Activated T-helper 17 cell treated with anti-CD3 and anti-CD28 coated beads, Interleukin-2, amount 50 U/mL, for 72 hours (primary cell): ENCODE results near the gene MSI2. TPM values are rescaled to one million over a fixed set of nuclear protein-coding genes. Genes with fewer than 3 reads are reported as not detected.
A peak's percentile ranks its signal among the peaks of the same experiment; 100 is the strongest.

Experiments used
- ATAC-seq: fragments of 150-1000 bp; cut with Tn5 transposase; replicated peaks from 2 replicates; pipeline ENCODE4 v1.10.0; 2021; ENCODE audit warnings: mild to moderate bottlenecking, moderate library complexity
- H3K27ac Mint-ChIP-seq: one replicate; pipeline ENCODE4 v1.8.0; 2022; ENCODE audit warnings: mixed read lengths
- H3K27me3 Mint-ChIP-seq: one replicate; pipeline ENCODE4 v1.8.0; 2022; ENCODE audit warnings: mixed read lengths
- H3K36me3 Mint-ChIP-seq: one replicate; pipeline ENCODE4 v1.8.0; 2022; ENCODE audit warnings: low read depth, mild to moderate bottlenecking, mixed read lengths
- H3K4me1 Mint-ChIP-seq: one replicate; pipeline ENCODE4 v1.8.0; 2022; ENCODE audit warnings: mixed read lengths
- H3K4me3 Mint-ChIP-seq: one replicate; pipeline ENCODE4 v1.8.0; 2022; ENCODE audit warnings: mild to moderate bottlenecking, mixed read lengths
- H3K9me3 Mint-ChIP-seq: one replicate; pipeline ENCODE4 v1.8.0; 2022; ENCODE audit warnings: mixed read lengths
- total RNA-seq, 2 donors: library from RNA; stranded (reverse); gene quantifications; one replicate each; pipeline ENCODE4 v1.2.3, GENCODE V29; 2022

The MSI2 gene
- total RNA-seq, 2 donors from 2014 or later = 96.3 to 128 TPM

DNA sequence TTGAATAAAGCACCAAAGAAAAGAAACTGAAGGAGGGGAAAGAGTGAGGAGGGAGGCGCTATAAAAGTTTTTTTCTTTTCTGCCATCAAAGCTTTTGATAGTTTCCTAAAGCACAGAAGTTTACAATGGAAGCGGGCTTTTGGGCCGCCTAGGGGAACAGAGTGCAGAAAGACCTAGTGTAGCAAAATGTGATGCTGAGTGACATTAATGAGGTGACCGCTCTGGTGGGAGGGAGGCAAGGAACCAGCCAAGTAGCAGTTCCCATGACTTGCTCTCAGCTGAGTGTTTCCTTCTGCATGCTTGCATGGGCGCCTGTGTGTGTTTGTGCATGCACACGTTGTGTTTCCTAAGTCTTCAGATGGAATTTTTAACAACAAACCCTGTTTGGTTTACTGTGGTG is 15.5 kb downstream of the MSI2 start:
- Mint-ChIP-seq H3K4me3 (no peak overlapping the region), H3K27ac (no peak overlapping the region), H3K36me3 (peaks cover 94% of the 10 kb centered on the region), H3K9me3 (no peaks in the 10 kb centered on the region), H3K4me1 (peaks cover 51% of the 10 kb centered on the region), H3K27me3 (no peaks in the 10 kb centered on the region)
- no peak for ATAC-seq

GRCh38 chr17:57273490-57273889 is 17.2 kb downstream of the MSI2 start:
- peaks cover 93% of the 10 kb centered on the region for H3K36me3 Mint-ChIP-seq
- no peak overlapping the region for H3K4me3 Mint-ChIP-seq
- no peaks in the 10 kb centered on the region for H3K27me3 Mint-ChIP-seq
- H3K4me1 Mint-ChIP-seq = peaks cover 57% of the 10 kb centered on the region
- no peak for ATAC-seq
- H3K9me3 Mint-ChIP-seq = no peaks in the 10 kb centered on the region
- H3K27ac Mint-ChIP-seq = no peak overlapping the region

DNA sequence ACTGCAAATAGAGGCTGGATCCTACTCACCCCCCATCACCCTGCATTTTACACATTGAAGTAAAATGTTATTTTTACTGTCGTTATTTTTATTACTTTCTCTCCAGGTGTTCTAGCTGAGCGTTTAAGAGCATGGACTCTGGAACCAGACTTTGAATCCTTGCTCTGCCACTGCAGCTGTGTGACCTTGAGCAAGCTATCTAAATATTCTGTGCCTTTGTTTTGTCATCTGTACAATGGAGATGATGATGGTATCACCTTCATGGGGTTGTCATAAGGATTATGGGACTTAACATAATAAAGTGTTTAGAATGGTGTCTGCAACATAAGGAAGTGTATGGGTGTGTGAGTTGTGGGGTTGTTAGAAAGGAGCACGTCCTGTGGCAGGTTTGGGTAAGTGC is 17.8 kb downstream of the MSI2 start:
- peaks cover 93% of the 10 kb centered on the region for H3K36me3 Mint-ChIP-seq

DNA sequence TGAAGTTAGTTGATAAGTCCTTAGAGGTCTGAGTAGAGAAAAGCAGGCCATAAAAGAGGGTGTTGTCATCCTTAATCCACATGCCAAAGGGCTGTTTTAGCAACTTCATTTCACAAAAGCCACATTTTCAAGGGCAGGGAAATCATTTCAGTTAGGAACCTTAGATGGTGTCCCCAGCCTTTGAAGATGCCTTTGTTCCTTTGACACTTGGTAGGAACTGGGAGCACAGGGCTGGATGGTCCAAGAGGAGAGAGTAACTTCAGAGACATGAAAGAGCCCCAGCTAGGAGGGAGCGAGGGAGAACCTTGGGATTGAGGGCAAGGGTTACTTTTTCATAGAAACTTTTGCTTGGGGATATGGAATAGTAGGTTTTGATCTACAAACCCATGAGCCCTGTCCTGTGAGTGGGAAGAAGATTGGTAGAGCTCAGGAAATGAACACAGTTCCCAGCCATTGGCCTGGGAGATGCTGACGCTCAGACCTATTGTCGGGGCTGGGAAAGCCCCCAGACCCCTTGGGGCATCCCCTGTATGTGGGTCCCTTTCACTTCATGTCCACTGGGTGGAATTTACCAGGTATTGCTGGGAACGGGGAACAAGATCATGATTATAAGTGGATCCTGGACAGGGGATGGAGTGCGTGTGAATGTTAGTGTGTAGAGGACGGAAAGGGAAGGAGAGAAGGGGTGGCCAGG is 18.9 kb downstream of the MSI2 start:
- Mint-ChIP-seq H3K36me3 (peaks cover 93% of the 10 kb centered on the region), H3K27me3 (no peaks in the 10 kb centered on the region), H3K9me3 (no peaks in the 10 kb centered on the region), H3K4me3 (peak overlapping the region; percentile 80), H3K4me1 (peaks cover 61% of the 10 kb centered on the region), H3K27ac (peak overlapping the region; percentile 49)
- no peak for ATAC-seq

More for the DNA sequence above, 17.8 kb downstream of the MSI2 start:
- H3K4me1 Mint-ChIP-seq = peaks cover 58% of the 10 kb centered on the region
- H3K27me3 Mint-ChIP-seq = no peaks in the 10 kb centered on the region
- no peak overlapping the region for H3K4me3 Mint-ChIP-seq
- ATAC-seq = no peak
- H3K9me3 Mint-ChIP-seq = no peaks in the 10 kb centered on the region
- peak overlapping the region; percentile 49 for H3K27ac Mint-ChIP-seq

DNA sequence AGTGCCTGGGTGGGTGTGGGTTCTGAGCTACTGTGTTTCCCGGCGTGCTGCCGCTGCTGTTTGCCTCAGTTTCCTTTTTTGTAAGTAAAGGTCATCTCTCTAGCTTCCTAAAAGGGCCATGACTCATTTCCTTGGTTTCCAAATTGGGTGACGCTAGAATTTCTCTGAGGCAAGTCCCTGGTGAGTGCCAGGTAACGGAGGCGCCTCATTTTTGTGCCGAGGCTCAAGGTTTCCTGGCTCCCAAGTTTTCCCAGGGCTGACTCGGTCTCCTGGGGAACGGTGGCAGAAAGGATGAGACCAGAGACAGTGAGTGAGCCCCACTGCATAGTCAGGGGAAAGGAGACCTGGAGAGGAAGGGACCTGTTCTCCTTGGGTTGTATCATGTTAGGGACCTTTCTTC is 20.3 kb downstream of the MSI2 start:
- no peaks in the 10 kb centered on the region for H3K27me3 Mint-ChIP-seq
- peaks cover 92% of the 10 kb centered on the region for H3K36me3 Mint-ChIP-seq
- peak overlapping the region; percentile 49 for H3K27ac Mint-ChIP-seq
- no peaks in the 10 kb centered on the region for H3K9me3 Mint-ChIP-seq
- H3K4me1 Mint-ChIP-seq = peaks cover 63% of the 10 kb centered on the region
- ATAC-seq = peak; percentile 48
- H3K4me3 Mint-ChIP-seq = peak overlapping the region; percentile 80

DNA sequence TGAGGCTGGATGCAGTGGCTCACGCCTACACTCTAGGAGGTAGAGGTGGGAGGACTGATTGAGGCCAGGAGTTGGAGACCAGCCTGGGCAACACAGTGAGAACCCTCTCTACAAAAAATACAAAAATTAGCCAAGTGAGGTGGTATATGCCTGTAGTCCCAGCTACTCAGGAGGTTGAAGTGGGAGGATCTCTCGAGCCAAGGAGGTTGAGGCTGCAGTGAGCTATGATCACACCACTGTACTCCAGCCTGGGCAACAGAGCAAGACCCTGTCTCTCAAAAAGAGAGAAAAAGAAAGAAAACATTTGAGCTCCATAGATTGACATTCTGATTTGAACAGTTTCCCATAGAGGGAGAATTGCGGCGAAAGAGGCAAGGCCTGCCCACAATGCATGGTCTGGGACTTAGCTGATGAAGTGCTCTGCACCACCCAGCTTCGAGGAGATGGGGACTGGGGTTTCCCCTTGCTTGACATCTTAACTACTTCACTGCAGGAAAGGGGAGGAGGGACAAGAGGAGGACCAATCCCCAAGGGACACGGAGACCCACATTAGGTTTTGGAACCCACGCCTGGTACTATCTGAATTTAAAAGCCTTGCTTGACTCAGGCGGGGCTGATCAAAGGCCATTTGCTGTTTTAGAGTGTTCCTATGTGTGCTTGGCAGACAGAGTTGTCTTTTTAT is 21.7 kb downstream of the MSI2 start:
- no peaks in the 10 kb centered on the region for H3K27me3 Mint-ChIP-seq
- H3K27ac Mint-ChIP-seq = peak overlapping the region; percentile 2
- H3K36me3 Mint-ChIP-seq = peaks cover 88% of the 10 kb centered on the region
- peaks cover 70% of the 10 kb centered on the region for H3K4me1 Mint-ChIP-seq
- H3K9me3 Mint-ChIP-seq = no peaks in the 10 kb centered on the region
- peak; percentile 87 for ATAC-seq
- H3K4me3 Mint-ChIP-seq = peak overlapping the region; percentile 80

DNA sequence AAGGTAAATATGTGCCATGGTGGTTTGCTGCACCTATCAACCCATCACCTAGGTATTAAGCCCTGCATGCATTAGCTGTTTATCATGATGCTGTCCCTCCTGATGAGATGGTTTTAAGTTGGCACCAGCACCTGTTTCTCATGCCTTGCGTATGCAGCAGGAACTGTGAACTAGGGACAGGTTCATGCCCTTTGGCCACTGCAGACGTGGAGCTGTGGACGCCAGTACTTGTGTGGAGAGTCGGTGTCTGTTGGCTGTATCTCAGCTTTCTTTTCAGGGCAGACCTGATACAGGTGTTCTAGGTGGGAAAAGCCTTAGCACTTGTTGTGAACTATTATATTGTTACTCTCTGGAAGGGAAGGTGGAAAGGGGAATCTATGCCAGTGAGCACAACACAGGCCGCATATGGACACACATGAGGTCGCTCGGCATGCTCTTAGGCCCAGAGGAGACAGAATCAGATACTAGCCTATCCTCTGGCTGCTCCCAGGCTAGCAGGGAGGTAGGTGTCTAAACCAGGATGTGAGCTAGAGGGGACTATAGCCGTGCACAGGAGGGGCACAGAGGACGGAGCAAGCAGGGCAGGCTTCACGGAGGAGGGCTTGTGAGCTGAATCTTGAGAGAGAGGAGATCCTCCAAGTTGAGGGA is 22.5 kb downstream of the MSI2 start:
- H3K27ac Mint-ChIP-seq = peak overlapping the region; percentile 2
- peak overlapping the region; percentile 80 for H3K4me3 Mint-ChIP-seq
- peaks cover 92% of the 10 kb centered on the region for H3K36me3 Mint-ChIP-seq
- ATAC-seq = no peak
- H3K4me1 Mint-ChIP-seq = peaks cover 76% of the 10 kb centered on the region
- H3K27me3 Mint-ChIP-seq = no peaks in the 10 kb centered on the region
- no peaks in the 10 kb centered on the region for H3K9me3 Mint-ChIP-seq

DNA sequence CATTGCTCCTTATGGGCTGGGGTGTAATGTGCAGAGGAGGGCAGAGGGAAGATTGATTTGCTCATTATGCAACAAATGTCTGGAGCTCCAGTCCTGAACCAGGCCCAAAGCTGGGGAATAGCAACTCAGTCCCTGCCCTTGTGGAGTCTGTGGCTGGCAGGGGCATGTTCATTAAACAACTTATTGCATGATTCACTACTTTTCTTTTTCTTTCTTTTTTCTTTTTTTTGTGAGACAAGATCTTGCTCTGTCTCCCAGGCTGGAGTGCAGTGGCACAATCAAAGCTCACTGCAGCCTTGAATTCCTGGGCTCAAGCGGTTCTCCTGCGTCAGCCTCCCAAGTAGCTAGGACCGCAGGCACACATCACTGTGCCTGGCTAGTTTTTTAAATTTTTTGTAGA is 23.1 kb downstream of the MSI2 start:
- H3K4me1 Mint-ChIP-seq = peaks cover 79% of the 10 kb centered on the region
- no peak overlapping the region for H3K4me3 Mint-ChIP-seq
- peak overlapping the region; percentile 61 for H3K27ac Mint-ChIP-seq
- no peaks in the 10 kb centered on the region for H3K9me3 Mint-ChIP-seq
- no peaks in the 10 kb centered on the region for H3K27me3 Mint-ChIP-seq
- no peak for ATAC-seq
- H3K36me3 Mint-ChIP-seq = peaks cover 92% of the 10 kb centered on the region

DNA sequence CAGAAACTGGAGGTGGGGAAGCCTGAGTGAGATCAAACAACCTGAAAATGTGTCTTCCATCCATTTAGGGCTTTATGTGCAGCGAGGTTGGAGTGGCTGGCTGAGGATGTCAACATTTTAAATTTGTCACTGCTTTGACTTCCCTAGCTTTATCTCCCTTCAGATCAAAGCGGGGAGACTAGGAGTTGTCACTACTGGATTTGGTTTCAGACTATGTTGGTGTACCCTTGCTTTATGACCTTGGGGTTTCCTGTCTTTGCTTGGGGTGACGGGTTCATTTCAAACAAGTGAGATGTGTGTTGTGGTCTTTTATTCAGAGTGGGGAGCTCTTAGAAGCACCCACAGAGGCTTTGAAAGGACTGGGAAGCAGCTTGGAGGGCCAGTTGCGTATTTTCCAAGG is 25.6 kb downstream of the MSI2 start:
- Mint-ChIP-seq H3K4me3 (peak overlapping the region; percentile 50), H3K9me3 (no peaks in the 10 kb centered on the region), H3K27ac (peak overlapping the region; percentile 81), H3K27me3 (no peaks in the 10 kb centered on the region), H3K36me3 (peaks cover 87% of the 10 kb centered on the region), H3K4me1 (peaks cover 75% of the 10 kb centered on the region)
- ATAC-seq = peak; percentile 29

DNA sequence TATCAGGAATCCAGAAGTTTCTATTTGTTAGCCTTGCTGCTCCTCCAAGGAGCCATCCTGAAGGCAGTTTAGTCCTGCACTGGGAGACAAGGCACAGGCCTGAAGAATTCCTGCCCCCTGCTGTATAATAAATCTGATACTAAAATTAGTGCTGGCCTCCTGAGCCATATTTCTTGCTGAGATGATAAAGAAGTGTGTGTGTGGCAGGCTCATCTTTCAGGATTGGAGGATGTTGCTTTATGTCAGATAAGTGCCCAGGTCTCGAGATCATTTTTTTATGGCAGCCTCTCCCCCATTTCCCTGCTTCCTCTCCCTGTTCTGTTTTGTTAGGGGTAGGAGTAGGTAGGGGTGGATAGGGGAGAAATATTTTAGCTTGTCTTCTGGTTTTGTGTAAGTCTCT is 26.0 kb downstream of the MSI2 start:
- peak overlapping the region; percentile 50 for H3K4me3 Mint-ChIP-seq
- ATAC-seq = no peak

GRCh38 chr17:57283203-57283971 is 27.1 kb downstream of the MSI2 start:
- no peaks in the 10 kb centered on the region for H3K9me3 Mint-ChIP-seq
- peak overlapping the region; percentile 6 for H3K4me3 Mint-ChIP-seq
- ATAC-seq = no peak
- peaks cover 68% of the 10 kb centered on the region for H3K4me1 Mint-ChIP-seq
- no peaks in the 10 kb centered on the region for H3K27me3 Mint-ChIP-seq
- peak overlapping the region; percentile 45 for H3K27ac Mint-ChIP-seq
- H3K36me3 Mint-ChIP-seq = peaks cover 84% of the 10 kb centered on the region

More for the DNA sequence above, 26.0 kb downstream of the MSI2 start:
- Mint-ChIP-seq H3K27ac (peak overlapping the region; percentile 81), H3K4me1 (peaks cover 75% of the 10 kb centered on the region), H3K36me3 (peaks cover 89% of the 10 kb centered on the region), H3K9me3 (no peaks in the 10 kb centered on the region), H3K27me3 (no peaks in the 10 kb centered on the region)

GRCh38 chr17:57284583-57284982 is 28.3 kb downstream of the MSI2 start:
- Mint-ChIP-seq H3K36me3 (peaks cover 75% of the 10 kb centered on the region), H3K27me3 (no peaks in the 10 kb centered on the region), H3K4me1 (peaks cover 59% of the 10 kb centered on the region), H3K9me3 (no peaks in the 10 kb centered on the region), H3K4me3 (peak overlapping the region; percentile 77), H3K27ac (peak overlapping the region; percentile 90)
- peak; percentile 58 for ATAC-seq

GRCh38 chr17:57284984-57285646 is 28.8 kb downstream of the MSI2 start:
- H3K4me3 Mint-ChIP-seq = peak overlapping the region; percentile 77
- peak; percentile 76 for ATAC-seq
- peak overlapping the region; percentile 90 for H3K27ac Mint-ChIP-seq
- H3K27me3 Mint-ChIP-seq = no peaks in the 10 kb centered on the region
- H3K36me3 Mint-ChIP-seq = peaks cover 75% of the 10 kb centered on the region
- H3K9me3 Mint-ChIP-seq = no peaks in the 10 kb centered on the region
- peaks cover 56% of the 10 kb centered on the region for H3K4me1 Mint-ChIP-seq

DNA sequence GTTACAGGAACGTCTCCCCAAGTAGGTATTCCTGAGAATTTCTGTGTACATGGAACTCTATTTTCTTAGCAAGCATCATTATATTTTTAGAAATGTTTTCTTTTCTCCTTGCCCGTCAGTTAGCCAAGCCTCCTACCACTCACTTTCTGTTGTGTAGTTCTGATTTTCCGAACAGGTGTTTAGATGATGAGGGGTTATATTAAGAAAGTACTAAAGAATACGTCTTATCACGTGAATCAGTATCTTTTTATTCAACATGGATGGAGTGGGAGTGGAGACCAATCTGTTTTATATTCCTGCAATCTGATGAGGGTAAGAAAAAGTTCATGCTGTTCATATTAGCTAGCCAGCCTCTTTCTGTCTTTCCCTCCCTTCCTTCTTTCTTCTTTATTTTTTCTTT is 29.4 kb downstream of the MSI2 start:
- Mint-ChIP-seq H3K9me3 (no peaks in the 10 kb centered on the region), H3K36me3 (peaks cover 71% of the 10 kb centered on the region), H3K4me1 (peaks cover 53% of the 10 kb centered on the region), H3K4me3 (peak overlapping the region; percentile 77), H3K27ac (peak overlapping the region; percentile 90), H3K27me3 (no peaks in the 10 kb centered on the region)
- no peak for ATAC-seq
